ENCODE results near the gene MELTF. TPM values are rescaled to one million over a fixed set of nuclear protein-coding genes. Genes with fewer than 3 reads are reported as not detected.
A peak's percentile ranks its signal among the peaks of the same experiment; 100 is the strongest.

MELTF gene
- total and polyA plus RNA-seq, 3 donors from 2014 or later: 5.7 to 14.7 (median 11.1) TPM

GRCh38 chr3:196971094-196971698, 58.4 kb downstream of the MELTF start:
- Histone ChIP-seq H3K9me3 (no peaks in the 10 kb centered on the region), H3K4me3 (no peak overlapping the region), H3K4me1 (peaks cover 6% of the 10 kb centered on the region), H3K36me3 (ENCODE audit: low read depth, missing control alignments) (no peaks in the 10 kb centered on the region), H3K27ac (no peak overlapping the region), H3K27me3 (no peaks in the 10 kb centered on the region)
- 29 to 64% methylated on average over 6 to 7 of the region's 7 CpGs for WGBS, 2 donors
- intact Hi-C loops (cut with DNase I; ENCODE audit: low total_unique reads): no loop called here
- DNase-seq: no peak
- TF ChIP-seq CTCF (IDR thresholded peaks at IDR 0.05) (no peak), POLR2A (IDR thresholded peaks at IDR 0.05) (no peak)

- H3K27me3 ChIP-seq: no peaks in the 10 kb centered on the region
- no peak for DNase-seq
- no peak overlapping the region for H3K27ac ChIP-seq
- H3K36me3 ChIP-seq (ENCODE audit: low read depth, missing control alignments): no peaks in the 10 kb centered on the region
- whole genome bisulfite sequencing, 2 donors: 67 to 73% methylated on average over 15 of the region's 15 CpGs
- no peaks in the 10 kb centered on the region for H3K9me3 ChIP-seq
- intact Hi-C loops (cut with DNase I; ENCODE audit: low total_unique reads): no loop called here
- no peak overlapping the region for H3K4me3 ChIP-seq
- H3K4me1 ChIP-seq: peaks cover 6% of the 10 kb centered on the region
- TF ChIP-seq POLR2A (IDR thresholded peaks at IDR 0.05): no peak
- TF ChIP-seq CTCF (IDR thresholded peaks at IDR 0.05): no peak
These were observed 59.0 kb downstream of the MELTF start for GRCh38 chr3:196970547-196971093.

- Histone ChIP-seq H3K27ac (no peak overlapping the region), H3K27me3 (no peaks in the 10 kb centered on the region), H3K4me3 (peak overlapping the region; percentile 61 to 69), H3K9me3 (no peaks in the 10 kb centered on the region), H3K4me1 (peaks cover 6% of the 10 kb centered on the region), H3K36me3 (ENCODE audit: low read depth, missing control alignments) (no peaks in the 10 kb centered on the region)
- peak; percentile 40 for DNase-seq
- intact Hi-C loops (cut with DNase I; ENCODE audit: low total_unique reads): no loop called here
- WGBS, 2 donors: 20 to 46% methylated on average over 15 to 35 of the region's 100 CpGs
- no peak for TF ChIP-seq POLR2A (IDR thresholded peaks at IDR 0.05)
- peak; percentile 81 to 89 (median 89) for TF ChIP-seq CTCF (IDR thresholded peaks at IDR 0.05)
These were observed 59.7 kb downstream of the MELTF start for GRCh38 chr3:196969660-196970546.

- H3K9me3 ChIP-seq: no peaks in the 10 kb centered on the region
- H3K36me3 ChIP-seq (ENCODE audit: low read depth, missing control alignments): no peaks in the 10 kb centered on the region
- no peaks in the 10 kb centered on the region for H3K27me3 ChIP-seq
- peaks cover 6% of the 10 kb centered on the region for H3K4me1 ChIP-seq
- peak overlapping the region; percentile 61 to 69 for H3K4me3 ChIP-seq
- no peak for DNase-seq
- TF ChIP-seq POLR2A (IDR thresholded peaks at IDR 0.05) (no peak), CTCF (IDR thresholded peaks at IDR 0.05) (no peak)
- intact Hi-C loops (cut with DNase I; ENCODE audit: low total_unique reads): no loop called here
- peak overlapping the region in 1 of 2 donors; percentile 67 for H3K27ac ChIP-seq
- 0% methylated on average over 1 to 11 of the region's 72 CpGs for WGBS, 2 donors
These were observed 60.4 kb downstream of the MELTF start for GRCh38 chr3:196969134-196969659.

All from testis (tissue), 3 donors.